Calu3 (cell line): ENCODE data around the gene ACLY. TPM values are rescaled to one million over a fixed set of nuclear protein-coding genes. Genes with fewer than 3 reads are reported as not detected.

ENCODE experiments used
- BruUV-seq: library from RNA; stranded (reverse); fragments of 400-500 nt; replicated peaks from 2 replicates; lab custom pipeline; 2021; lab: Mats Ljungman, UMichigan
- CTCF ChIA-PET: fragments of 300-600 bp; sonication (Branson Sonifier 250); formaldehyde crosslinking; loops from one replicate; lab custom pipeline; 2022; ENCODE audit warnings: antibody characterized with exemption; lab: Charles Lee
- DNase-seq: peaks from one replicate; pipeline ENCODE4 v3.0.0; 2022
- H3K27ac Mint-ChIP-seq: one replicate; pipeline ENCODE4 v1.8.0; 2022; ENCODE audit warnings: mixed read lengths; ENCODE audit not compliant: unreplicated experiment
- H3K27me3 Mint-ChIP-seq: one replicate; pipeline ENCODE4 v1.8.0; 2022; ENCODE audit warnings: mixed read lengths; ENCODE audit not compliant: unreplicated experiment
- H3K36me3 Mint-ChIP-seq: one replicate; pipeline ENCODE4 v1.8.0; 2022; ENCODE audit warnings: mild to moderate bottlenecking, moderate library complexity, mixed read lengths; ENCODE audit not compliant: insufficient read depth, unreplicated experiment
- H3K4me1 Mint-ChIP-seq: one replicate; pipeline ENCODE4 v1.8.0; 2022; ENCODE audit warnings: mild to moderate bottlenecking, low read depth, mixed read lengths; ENCODE audit not compliant: unreplicated experiment
- H3K4me3 Mint-ChIP-seq: one replicate; pipeline ENCODE4 v1.8.0; 2022; ENCODE audit warnings: mild to moderate bottlenecking, low read depth, moderate library complexity, mixed read lengths; ENCODE audit not compliant: unreplicated experiment
- H3K9me3 Mint-ChIP-seq: one replicate; pipeline ENCODE4 v1.8.0; 2022; ENCODE audit warnings: low read depth, mixed read lengths; ENCODE audit not compliant: unreplicated experiment
- intact Hi-C: fragments of 100-400 bp; cut with micrococcal nuclease; formaldehyde crosslinking; loops from one replicate; pipeline ENCODE4 v1.10.0; 2022; ENCODE audit not compliant: unreplicated experiment
- total RNA-seq: library from RNA; stranded (reverse); gene quantifications from 2 replicates; pipeline ENCODE4 v1.2.3, GENCODE V29; 2022
- TF ChIP-seq, protein P1 (sequence below): fragments of 200-600 bp; IDR thresholded peaks from one replicate; pipeline ENCODE4 v1.8.0; 2022; ENCODE audit warnings: antibody characterized with exemption; ENCODE audit not compliant: unreplicated experiment

The ACLY gene
- total RNA-seq, 1 experiment from 2014 or later, result 265 TPM

DNA sequence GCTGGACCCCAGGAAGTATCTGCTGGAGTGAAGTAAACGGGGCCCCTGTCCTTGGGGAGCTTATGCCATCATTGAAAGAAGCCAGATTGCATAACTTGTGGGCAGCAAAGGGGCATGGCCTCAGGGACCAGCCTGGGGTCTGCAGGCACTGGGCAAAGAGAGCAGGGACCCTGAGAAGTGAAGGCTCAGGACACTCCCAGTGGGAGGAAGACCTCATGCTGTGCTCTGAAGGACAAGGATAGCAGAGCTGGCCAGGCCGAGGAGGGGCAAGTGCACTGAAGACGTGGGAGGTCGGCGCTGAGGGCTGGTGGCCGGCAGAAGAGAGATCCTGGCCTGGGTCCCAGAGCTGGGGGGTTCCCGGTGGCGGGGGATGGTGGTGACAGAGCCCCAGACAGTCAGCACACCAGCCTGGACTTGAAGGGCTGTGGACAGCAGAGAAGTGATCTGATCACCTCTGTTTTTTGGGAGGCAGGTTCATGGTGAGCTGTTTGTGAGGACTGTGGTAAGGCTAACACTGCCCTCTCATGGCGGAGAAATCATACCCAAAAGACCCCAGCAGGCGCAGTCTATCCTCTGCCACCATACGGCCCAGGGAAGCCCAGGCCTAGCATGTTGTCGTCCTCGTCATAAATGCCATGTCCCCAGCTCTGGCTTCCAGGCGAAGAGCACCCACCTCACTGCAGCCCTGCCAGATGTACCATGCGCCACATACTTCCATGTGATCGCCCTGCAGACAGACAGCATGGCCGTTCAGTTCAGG is 40.8 kb upstream of the ACLY start:
- peak; percentile 51 for DNase-seq
- H3K4me3 Mint-ChIP-seq, result no peak overlapping the region

DNA sequence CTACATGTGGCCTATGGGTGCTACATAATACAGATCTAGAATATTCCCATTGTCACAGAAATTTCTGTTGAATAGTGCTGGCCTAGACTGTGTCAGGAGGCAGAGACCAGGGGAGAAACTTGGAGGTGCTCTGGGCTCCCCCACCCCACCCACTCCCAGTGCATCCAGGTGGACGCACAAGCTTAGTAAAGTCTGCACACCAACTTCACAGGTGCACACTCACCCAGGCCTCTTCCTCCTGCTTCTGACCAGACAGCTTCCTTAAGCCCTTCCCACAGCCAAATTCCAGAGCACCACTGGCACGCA is 40.2 kb upstream of the ACLY start:
- Mint-ChIP-seq H3K4me3 (no peak overlapping the region), H3K4me1 (peaks cover 24% of the 10 kb centered on the region), H3K27me3 (peaks cover 23% of the 10 kb centered on the region), H3K27ac (no peak overlapping the region), H3K36me3 (peaks cover 5% of the 10 kb centered on the region), H3K9me3 (no peaks in the 10 kb centered on the region)
- intact Hi-C loops, result loop anchor here (5.0 kb wide), 1 partner anchor 222 kb away; no protein-coding TSS in a partner anchor
- no TSS peak for BruUV-seq
- TF ChIP-seq, protein P1, sequence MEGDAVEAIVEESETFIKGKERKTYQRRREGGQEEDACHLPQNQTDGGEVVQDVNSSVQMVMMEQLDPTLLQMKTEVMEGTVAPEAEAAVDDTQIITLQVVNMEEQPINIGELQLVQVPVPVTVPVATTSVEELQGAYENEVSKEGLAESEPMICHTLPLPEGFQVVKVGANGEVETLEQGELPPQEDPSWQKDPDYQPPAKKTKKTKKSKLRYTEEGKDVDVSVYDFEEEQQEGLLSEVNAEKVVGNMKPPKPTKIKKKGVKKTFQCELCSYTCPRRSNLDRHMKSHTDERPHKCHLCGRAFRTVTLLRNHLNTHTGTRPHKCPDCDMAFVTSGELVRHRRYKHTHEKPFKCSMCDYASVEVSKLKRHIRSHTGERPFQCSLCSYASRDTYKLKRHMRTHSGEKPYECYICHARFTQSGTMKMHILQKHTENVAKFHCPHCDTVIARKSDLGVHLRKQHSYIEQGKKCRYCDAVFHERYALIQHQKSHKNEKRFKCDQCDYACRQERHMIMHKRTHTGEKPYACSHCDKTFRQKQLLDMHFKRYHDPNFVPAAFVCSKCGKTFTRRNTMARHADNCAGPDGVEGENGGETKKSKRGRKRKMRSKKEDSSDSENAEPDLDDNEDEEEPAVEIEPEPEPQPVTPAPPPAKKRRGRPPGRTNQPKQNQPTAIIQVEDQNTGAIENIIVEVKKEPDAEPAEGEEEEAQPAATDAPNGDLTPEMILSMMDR, result no peak
- CTCF ChIA-PET, result interaction anchor here (0.6 to 1.8 kb wide), 15 partner anchors 10 to 222 kb away, joined by 3 to 9 read pairs (median 3); partner anchors contain the start of genes FKBP10, JUP, NKIRAS2 and ODAD4
- no peak for DNase-seq

More for the DNA sequence above, 40.8 kb upstream of the ACLY start:
- H3K9me3 Mint-ChIP-seq, result no peaks in the 10 kb centered on the region
- no peak overlapping the region for H3K27ac Mint-ChIP-seq
- peaks cover 23% of the 10 kb centered on the region for H3K27me3 Mint-ChIP-seq
- intact Hi-C loops, result loop anchor here (5.0 kb wide), 3 partner anchors 143 to 448 kb away; no protein-coding TSS in a partner anchor
- H3K36me3 Mint-ChIP-seq, result peaks cover 5% of the 10 kb centered on the region
- BruUV-seq, result no TSS peak
- TF ChIP-seq, protein P1, result peak; percentile 9
- peaks cover 25% of the 10 kb centered on the region for H3K4me1 Mint-ChIP-seq
- CTCF ChIA-PET, result interaction anchor here (0.6 to 1.8 kb wide), 13 partner anchors 10 to 223 kb away, joined by 3 to 9 read pairs (median 3); partner anchors contain the start of genes FKBP10, JUP, NKIRAS2 and ODAD4

GRCh38 chr17:41957869-41958439 is 39.2 kb upstream of the ACLY start:
- no TSS peak for BruUV-seq
- Mint-ChIP-seq H3K27me3 (peaks cover 23% of the 10 kb centered on the region), H3K36me3 (peaks cover 5% of the 10 kb centered on the region), H3K4me3 (peak overlapping the region; percentile 15), H3K27ac (peak overlapping the region; percentile 69), H3K9me3 (no peaks in the 10 kb centered on the region), H3K4me1 (peaks cover 24% of the 10 kb centered on the region)
- DNase-seq, result no peak
- TF ChIP-seq, protein P1, result no peak
- intact Hi-C loops, result loop anchor here (5.0 kb wide), 1 partner anchor 221 kb away; no protein-coding TSS in a partner anchor
- CTCF ChIA-PET, result interaction anchor here (0.6 to 2.1 kb wide), 6 partner anchors 28 to 157 kb away, joined by 3 to 7 read pairs (median 4); partner anchors contain the start of gene ODAD4

DNA sequence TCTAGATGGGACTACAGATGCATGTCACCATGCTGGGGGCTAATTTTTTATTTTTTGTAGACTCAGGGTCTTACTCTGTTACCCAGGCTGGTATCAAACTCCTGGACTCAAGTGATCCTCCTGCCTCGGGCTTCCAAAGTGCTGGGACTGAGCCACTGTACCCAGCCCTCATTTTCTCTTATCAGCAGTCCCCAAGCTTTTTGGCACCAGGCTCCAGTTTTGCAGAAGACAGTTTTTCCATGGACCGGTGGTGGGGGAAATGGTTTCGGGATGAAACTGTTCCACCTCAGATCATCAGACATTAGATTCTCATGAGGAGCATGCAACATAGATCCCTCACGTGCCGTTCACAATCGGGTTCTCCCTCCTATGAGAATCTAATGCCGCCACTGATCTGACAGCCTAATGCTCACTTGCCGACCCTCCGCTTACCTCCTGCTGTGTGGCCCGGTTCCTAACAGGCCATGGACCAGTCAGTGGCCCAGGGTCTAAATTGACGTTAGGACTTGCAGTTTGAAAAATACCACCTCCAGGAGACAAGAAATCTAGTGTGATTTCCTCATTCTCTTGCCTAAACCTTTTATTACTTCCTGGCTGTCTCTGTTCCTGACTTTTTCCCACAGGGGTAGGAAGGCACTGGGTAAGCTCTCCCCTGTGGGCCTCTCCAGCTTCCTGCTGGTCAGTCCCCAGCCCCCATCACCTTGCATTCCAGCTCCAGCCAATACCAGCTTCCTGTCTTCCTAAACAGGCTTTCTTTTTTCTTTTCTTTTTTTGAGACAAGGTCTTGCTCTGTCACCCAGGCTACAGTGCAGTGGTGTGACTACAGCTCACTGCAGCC is 38.5 kb upstream of the ACLY start:
- TF ChIP-seq, protein P1, result no peak
- H3K4me3 Mint-ChIP-seq, result peak overlapping the region; percentile 15
- H3K4me1 Mint-ChIP-seq, result peaks cover 24% of the 10 kb centered on the region
- peaks cover 19% of the 10 kb centered on the region for H3K27me3 Mint-ChIP-seq
- no TSS peak for BruUV-seq
- DNase-seq, result no peak
- H3K9me3 Mint-ChIP-seq, result no peaks in the 10 kb centered on the region
- peaks cover 5% of the 10 kb centered on the region for H3K36me3 Mint-ChIP-seq
- intact Hi-C loops, result loop anchor here (5.0 kb wide), 1 partner anchor 220 kb away; no protein-coding TSS in a partner anchor
- CTCF ChIA-PET, result interaction anchor here (0.5 to 2.1 kb wide), 4 partner anchors 27 to 157 kb away, joined by 3 to 7 read pairs (median 5); partner anchors contain the start of gene ODAD4
- H3K27ac Mint-ChIP-seq, result peak overlapping the region; percentile 69
